Upper lobe of right lung (tissue), 1 donor: ENCODE measurements around the gene LRG1. TPM values are rescaled to one million over a fixed set of nuclear protein-coding genes. Genes with fewer than 3 reads are reported as not detected.

Experiments used
- ATAC-seq: fragments of 200-7000 bp; cut with Tn5 transposase; one replicate; pipeline ENCODE4 v1.9.1; 2020; ENCODE audit warnings: mild to moderate bottlenecking, moderate library complexity
- DNase-seq: peaks from one replicate; pipeline ENCODE4 v3.0.0-alpha.2; 2020
- H3K27ac ChIP-seq: fragments of 200-600 bp; one replicate; pipeline ENCODE4 v1.8.0; 2022
- H3K27me3 ChIP-seq: fragments of 200-600 bp; one replicate; pipeline ENCODE4 v1.8.0; 2022; ENCODE audit warnings: mild to moderate bottlenecking
- H3K36me3 ChIP-seq: fragments of 200-600 bp; one replicate; pipeline ENCODE4 v1.8.0; 2022
- H3K4me1 ChIP-seq: fragments of 200-600 bp; one replicate; pipeline ENCODE4 v1.8.0; 2022
- H3K4me3 ChIP-seq: fragments of 200-600 bp; one replicate; pipeline ENCODE4 v1.8.0; 2022; ENCODE audit warnings: mild to moderate bottlenecking
- H3K9me3 ChIP-seq: fragments of 200-600 bp; one replicate; pipeline ENCODE4 v1.8.0; 2022
- intact Hi-C: fragments of 100-400 bp; cut with DNase I; formaldehyde crosslinking; loops from one replicate; pipeline ENCODE4 v1.11.0; 2022
- total RNA-seq: library from RNA; stranded (reverse); fragmentation: NEBNext Ultra II Directional; extraction: Animal tissue kit (Norgen Biotek cat#: 25700); gene quantifications from one replicate; pipeline ENCODE4 v1.2.1, GENCODE V29; 2021
- TF ChIP-seq, protein P1 (sequence below): fragments of 200-600 bp; IDR thresholded peaks from one replicate; pipeline ENCODE4 v1.8.0; 2022; ENCODE audit warnings: antibody characterized with exemption
- donor health status: DM: no; HTN: yes; CAD: no; lungs with severe emphysema.

LRG1 gene
- total RNA-seq, 1 donor from 2014 or later, result 15.9 TPM

DNA sequence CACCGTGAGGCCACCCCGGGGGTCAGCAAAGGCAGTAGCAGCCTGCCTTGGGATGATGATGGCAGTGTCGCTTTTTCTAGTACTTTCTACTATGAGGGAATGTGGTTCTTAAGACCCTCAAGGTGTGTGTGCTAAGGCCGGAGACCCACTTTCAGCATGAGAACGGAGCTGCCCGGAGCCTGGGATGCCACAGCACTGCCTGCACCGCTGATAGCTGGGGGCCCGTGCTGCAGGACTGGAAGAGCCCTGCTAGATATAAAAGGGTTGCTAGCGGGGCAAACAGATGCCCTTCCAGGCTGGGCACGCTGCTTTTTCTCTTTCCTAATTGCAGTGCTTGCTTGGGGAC is 36.0 kb downstream of the LRG1 start:
- no peaks in the 10 kb centered on the region for H3K9me3 ChIP-seq
- intact Hi-C loops, result no loop called here
- H3K36me3 ChIP-seq, result peaks cover 22% of the 10 kb centered on the region
- no peak overlapping the region for H3K27ac ChIP-seq
- ATAC-seq (no peak), DNase-seq (no peak)
- TF ChIP-seq, protein P1, sequence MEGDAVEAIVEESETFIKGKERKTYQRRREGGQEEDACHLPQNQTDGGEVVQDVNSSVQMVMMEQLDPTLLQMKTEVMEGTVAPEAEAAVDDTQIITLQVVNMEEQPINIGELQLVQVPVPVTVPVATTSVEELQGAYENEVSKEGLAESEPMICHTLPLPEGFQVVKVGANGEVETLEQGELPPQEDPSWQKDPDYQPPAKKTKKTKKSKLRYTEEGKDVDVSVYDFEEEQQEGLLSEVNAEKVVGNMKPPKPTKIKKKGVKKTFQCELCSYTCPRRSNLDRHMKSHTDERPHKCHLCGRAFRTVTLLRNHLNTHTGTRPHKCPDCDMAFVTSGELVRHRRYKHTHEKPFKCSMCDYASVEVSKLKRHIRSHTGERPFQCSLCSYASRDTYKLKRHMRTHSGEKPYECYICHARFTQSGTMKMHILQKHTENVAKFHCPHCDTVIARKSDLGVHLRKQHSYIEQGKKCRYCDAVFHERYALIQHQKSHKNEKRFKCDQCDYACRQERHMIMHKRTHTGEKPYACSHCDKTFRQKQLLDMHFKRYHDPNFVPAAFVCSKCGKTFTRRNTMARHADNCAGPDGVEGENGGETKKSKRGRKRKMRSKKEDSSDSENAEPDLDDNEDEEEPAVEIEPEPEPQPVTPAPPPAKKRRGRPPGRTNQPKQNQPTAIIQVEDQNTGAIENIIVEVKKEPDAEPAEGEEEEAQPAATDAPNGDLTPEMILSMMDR, result no peak
- H3K4me3 ChIP-seq, result no peak overlapping the region
- H3K4me1 ChIP-seq, result no peaks in the 10 kb centered on the region
- no peaks in the 10 kb centered on the region for H3K27me3 ChIP-seq

DNA sequence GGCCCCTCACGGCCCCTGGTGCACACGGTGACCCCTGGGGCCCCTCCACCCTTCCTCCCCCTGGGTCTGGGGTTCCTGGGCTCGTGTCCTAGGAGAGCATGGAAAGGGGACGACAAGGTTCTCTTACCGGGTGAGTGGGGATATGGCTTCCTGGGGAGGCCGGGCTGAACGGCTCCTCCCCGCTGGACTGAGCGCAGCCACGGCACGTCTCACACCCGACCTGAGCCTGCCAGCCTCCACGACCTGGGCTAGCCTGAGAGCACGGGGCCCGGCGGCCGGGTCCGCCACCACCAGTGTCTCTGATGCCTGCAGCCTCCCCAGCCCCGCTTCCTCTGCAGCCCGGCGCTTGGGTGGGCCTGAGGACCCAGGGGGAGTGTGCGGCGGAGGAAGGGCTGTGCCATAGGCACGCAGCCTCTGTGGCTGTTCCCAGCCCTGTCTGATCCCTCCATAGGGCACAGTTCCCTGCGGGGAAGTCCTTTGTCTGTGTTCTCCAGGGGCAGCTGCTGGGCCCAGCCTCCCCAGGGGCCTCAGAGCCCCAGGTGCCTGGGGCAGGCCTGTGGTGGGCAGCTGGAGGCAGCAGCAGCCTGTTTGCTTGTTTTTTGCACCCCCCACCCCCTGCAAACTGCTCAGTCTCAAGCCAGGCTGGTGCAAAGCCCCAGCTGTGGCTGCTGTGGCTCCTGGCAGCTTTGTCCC is 36.6 kb downstream of the LRG1 start:
- DNase-seq (no peak), ATAC-seq (no peak)
- peaks cover 27% of the 10 kb centered on the region for H3K36me3 ChIP-seq
- no peaks in the 10 kb centered on the region for H3K9me3 ChIP-seq
- intact Hi-C loops, result no loop called here
- no peak overlapping the region for H3K4me3 ChIP-seq
- H3K27me3 ChIP-seq, result no peaks in the 10 kb centered on the region
- TF ChIP-seq, protein P1, result no peak
- no peaks in the 10 kb centered on the region for H3K4me1 ChIP-seq
- no peak overlapping the region for H3K27ac ChIP-seq

DNA sequence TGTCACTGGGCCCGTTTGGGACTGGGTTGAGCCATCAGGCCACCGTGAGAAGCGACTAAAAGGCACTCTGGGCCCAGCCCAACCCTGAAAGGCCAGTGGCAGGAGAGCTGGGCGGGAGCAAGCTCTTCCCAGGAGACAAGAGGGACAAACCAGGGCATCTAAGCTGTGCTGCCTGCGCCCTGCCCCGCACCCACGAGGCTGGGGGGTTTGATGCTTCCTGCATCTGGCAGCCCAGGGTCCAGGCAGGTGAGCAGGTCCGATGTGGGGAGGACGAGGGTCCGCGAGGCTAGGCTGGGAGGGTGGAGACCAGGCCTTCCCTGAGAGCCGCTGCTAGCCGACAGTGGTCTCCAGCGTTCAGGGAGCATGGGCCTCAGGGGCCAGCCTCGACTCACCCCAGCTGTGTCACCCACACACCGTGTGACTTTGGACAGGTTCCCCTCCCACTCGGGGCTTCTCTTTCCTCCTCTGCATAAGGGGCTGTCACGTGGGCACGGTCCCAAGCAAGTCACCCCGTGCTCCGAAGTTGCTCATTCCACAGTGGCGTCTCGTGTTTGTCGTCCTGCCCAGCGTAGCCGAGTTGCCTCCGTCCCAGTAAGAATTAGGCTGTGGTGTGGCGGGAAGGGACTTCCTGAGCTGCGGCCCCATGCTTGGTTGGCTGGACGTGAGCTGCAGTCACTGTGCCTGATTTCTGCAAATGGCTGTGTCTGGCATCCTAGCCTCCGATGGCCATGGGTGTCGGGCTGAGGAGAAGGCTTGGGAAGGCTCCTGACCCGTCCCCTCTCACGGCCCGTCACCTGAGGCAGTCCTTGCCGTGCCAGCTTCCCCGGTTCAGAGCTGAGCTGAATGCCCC is 37.3 kb downstream of the LRG1 start:
- no peak overlapping the region for H3K4me3 ChIP-seq
- no peaks in the 10 kb centered on the region for H3K27me3 ChIP-seq
- no peak for DNase-seq
- TF ChIP-seq, protein P1, result no peak
- H3K36me3 ChIP-seq, result peaks cover 34% of the 10 kb centered on the region
- ATAC-seq, result no peak
- no peaks in the 10 kb centered on the region for H3K4me1 ChIP-seq
- H3K27ac ChIP-seq, result no peak overlapping the region
- intact Hi-C loops, result no loop called here
- H3K9me3 ChIP-seq, result no peaks in the 10 kb centered on the region

DNA sequence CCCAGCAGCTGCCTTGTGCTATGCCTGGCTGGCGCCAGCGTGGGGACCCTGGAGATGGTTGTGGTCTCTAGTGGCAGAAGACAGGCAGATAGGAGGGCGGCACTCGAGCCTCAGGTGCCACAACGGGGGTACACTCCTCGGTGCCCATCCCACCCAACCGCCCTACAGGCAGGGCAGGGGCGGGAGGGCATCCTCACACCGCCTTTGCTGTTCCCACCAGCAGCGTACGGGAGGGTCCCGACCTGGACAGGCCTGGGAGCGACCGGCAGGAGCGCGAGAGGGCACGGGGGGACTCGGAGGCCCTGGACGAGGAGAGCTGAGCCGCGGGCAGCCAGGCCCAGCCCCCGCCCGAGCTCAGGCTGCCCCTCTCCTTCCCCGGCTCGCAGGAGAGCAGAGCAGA is 38.1 kb downstream of the LRG1 start:
- TF ChIP-seq, protein P1, result no peak
- no peaks in the 10 kb centered on the region for H3K4me1 ChIP-seq
- no peak for DNase-seq
- intact Hi-C loops, result no loop called here
- H3K36me3 ChIP-seq, result peaks cover 43% of the 10 kb centered on the region
- no peaks in the 10 kb centered on the region for H3K9me3 ChIP-seq
- no peak overlapping the region for H3K4me3 ChIP-seq
- H3K27me3 ChIP-seq, result no peaks in the 10 kb centered on the region
- ATAC-seq, result no peak
- no peak overlapping the region for H3K27ac ChIP-seq

DNA sequence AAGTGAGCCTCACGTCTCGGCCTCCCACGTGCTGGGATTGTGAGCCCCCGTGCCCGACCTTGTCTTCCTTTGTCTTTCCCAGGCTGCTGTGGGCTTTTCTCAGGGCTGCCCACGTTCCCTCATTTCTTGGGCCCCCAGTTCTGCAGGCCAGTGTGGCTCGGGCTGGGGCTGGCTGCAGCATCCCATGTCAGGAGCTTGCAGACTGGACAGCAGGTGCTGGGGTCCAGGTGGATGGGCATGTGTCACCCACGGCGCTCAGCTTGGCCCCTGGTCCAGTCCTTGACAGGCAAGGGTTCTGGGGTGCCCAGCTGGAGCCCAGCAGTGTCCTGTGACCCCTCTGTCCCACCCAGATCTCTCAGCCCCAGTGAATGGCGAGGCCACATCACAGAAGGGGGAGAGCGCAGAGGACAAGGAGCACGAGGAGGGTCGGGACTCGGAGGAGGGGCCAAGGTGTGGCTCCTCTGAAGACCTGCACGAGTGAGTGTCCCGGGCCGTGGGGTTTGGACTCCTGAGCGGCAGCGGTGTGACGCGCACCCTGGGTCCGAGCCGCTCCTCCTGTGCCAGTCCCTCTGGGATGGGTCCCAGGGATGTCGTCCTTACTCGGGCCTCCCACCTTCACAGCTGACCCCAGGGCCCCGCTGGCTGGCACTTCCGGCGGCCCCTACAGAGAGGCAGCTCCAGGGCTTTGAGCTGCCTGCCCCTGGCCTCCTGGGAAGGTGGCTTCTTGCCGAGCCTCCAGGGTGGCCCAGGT is 38.8 kb downstream of the LRG1 start:
- H3K9me3 ChIP-seq, result no peaks in the 10 kb centered on the region
- no peaks in the 10 kb centered on the region for H3K4me1 ChIP-seq
- intact Hi-C loops, result no loop called here
- no peaks in the 10 kb centered on the region for H3K27me3 ChIP-seq
- ATAC-seq (no peak), DNase-seq (no peak)
- H3K36me3 ChIP-seq, result peaks cover 49% of the 10 kb centered on the region
- H3K27ac ChIP-seq, result no peak overlapping the region
- TF ChIP-seq, protein P1, result no peak
- H3K4me3 ChIP-seq, result no peak overlapping the region
